ENCODE results near the gene TBX15.

Gene TBX15

GRCh38 chr1:118944546-118944945 lies 43.6 kb downstream of the TBX15 start:
- Histone ChIP-seq H3K27ac (no peak overlapping the region), H3K36me3 (no peaks in the 10 kb centered on the region), H3K4me1 (ENCODE audit: control insufficient read depth in 1 of 2, insufficient read depth in 1 of 2, low read depth in 1 of 2, low read length in 1 of 2) (no peaks in the 10 kb centered on the region), H3K9me3 (no peaks in the 10 kb centered on the region), H3K27me3 (no peaks in the 10 kb centered on the region), H3K4me3 (ENCODE audit: low read depth in 1 of 2, low read length in 1 of 2) (no peak overlapping the region)
- TF ChIP-seq, protein P1, sequence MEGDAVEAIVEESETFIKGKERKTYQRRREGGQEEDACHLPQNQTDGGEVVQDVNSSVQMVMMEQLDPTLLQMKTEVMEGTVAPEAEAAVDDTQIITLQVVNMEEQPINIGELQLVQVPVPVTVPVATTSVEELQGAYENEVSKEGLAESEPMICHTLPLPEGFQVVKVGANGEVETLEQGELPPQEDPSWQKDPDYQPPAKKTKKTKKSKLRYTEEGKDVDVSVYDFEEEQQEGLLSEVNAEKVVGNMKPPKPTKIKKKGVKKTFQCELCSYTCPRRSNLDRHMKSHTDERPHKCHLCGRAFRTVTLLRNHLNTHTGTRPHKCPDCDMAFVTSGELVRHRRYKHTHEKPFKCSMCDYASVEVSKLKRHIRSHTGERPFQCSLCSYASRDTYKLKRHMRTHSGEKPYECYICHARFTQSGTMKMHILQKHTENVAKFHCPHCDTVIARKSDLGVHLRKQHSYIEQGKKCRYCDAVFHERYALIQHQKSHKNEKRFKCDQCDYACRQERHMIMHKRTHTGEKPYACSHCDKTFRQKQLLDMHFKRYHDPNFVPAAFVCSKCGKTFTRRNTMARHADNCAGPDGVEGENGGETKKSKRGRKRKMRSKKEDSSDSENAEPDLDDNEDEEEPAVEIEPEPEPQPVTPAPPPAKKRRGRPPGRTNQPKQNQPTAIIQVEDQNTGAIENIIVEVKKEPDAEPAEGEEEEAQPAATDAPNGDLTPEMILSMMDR (IDR thresholded peaks at IDR 0.05): no peak

- Histone ChIP-seq H3K27me3 (no peaks in the 10 kb centered on the region), H3K4me3 (ENCODE audit: low read depth in 1 of 2, low read length in 1 of 2) (no peak overlapping the region), H3K9me3 (no peaks in the 10 kb centered on the region), H3K36me3 (no peaks in the 10 kb centered on the region), H3K4me1 (ENCODE audit: control insufficient read depth in 1 of 2, insufficient read depth in 1 of 2, low read depth in 1 of 2, low read length in 1 of 2) (no peaks in the 10 kb centered on the region), H3K27ac (no peak overlapping the region)
- TF ChIP-seq, protein P1 (IDR thresholded peaks at IDR 0.05): no peak
These were observed 44.0 kb downstream of the TBX15 start for GRCh38 chr1:118944133-118944532.

GRCh38 chr1:118940957-118941356 lies 47.2 kb downstream of the TBX15 start:
- H3K36me3 ChIP-seq: no peaks in the 10 kb centered on the region
- H3K27me3 ChIP-seq: no peaks in the 10 kb centered on the region
- H3K4me3 ChIP-seq (ENCODE audit: low read depth in 1 of 2, low read length in 1 of 2): no peak overlapping the region
- TF ChIP-seq, protein P1 (IDR thresholded peaks at IDR 0.05): no peak
- H3K9me3 ChIP-seq: no peaks in the 10 kb centered on the region
- no peaks in the 10 kb centered on the region for H3K4me1 ChIP-seq (ENCODE audit: control insufficient read depth in 1 of 2, insufficient read depth in 1 of 2, low read depth in 1 of 2, low read length in 1 of 2)
- no peak overlapping the region for H3K27ac ChIP-seq

DNA sequence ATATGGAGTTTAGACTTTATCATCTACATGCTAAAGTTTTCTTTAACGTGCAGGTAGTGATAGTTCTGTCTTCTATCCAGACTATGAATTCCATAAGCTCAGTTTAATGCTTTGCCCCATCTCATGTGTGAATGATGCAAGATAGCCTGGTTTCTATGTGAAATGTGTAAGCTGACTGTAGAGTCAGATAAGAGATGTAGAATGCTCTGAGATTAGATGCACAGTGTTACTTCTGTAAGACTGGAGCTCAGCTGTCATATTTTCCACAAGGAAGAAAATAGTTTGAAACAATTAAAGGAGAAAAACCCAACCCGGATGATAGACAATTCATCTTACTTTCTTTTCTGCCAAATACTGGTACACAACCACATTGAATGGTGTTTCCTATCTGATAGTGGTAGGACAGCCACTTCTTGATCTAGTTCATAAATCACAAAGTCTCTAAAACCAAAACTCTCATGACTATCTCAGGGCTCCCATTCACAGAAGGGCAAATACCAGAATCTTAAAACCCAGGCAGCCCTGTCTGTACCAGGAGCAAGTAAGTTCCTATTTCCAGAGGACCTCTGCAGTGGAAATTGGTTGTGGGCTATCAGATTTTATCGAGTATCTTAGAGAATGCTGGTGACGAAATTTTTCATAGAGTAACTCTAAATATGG lies 50.6 kb downstream of the TBX15 start:
- no peaks in the 10 kb centered on the region for H3K9me3 ChIP-seq
- no peaks in the 10 kb centered on the region for H3K27me3 ChIP-seq

GRCh38 chr1:118934706-118935105 lies 53.4 kb downstream of the TBX15 start:
- Histone ChIP-seq H3K4me3 (ENCODE audit: low read depth in 1 of 2, low read length in 1 of 2) (no peak overlapping the region), H3K27ac (no peak overlapping the region), H3K36me3 (no peaks in the 10 kb centered on the region), H3K9me3 (no peaks in the 10 kb centered on the region), H3K4me1 (ENCODE audit: control insufficient read depth in 1 of 2, insufficient read depth in 1 of 2, low read depth in 1 of 2, low read length in 1 of 2) (no peaks in the 10 kb centered on the region), H3K27me3 (no peaks in the 10 kb centered on the region)
- TF ChIP-seq, protein P1 (IDR thresholded peaks at IDR 0.05): no peak

More for the DNA sequence above, 50.6 kb downstream of the TBX15 start:
- Histone ChIP-seq H3K4me1 (ENCODE audit: control insufficient read depth in 1 of 2, insufficient read depth in 1 of 2, low read depth in 1 of 2, low read length in 1 of 2) (no peaks in the 10 kb centered on the region), H3K27ac (no peak overlapping the region), H3K4me3 (ENCODE audit: low read depth in 1 of 2, low read length in 1 of 2) (no peak overlapping the region), H3K36me3 (no peaks in the 10 kb centered on the region)
- TF ChIP-seq, protein P1 (IDR thresholded peaks at IDR 0.05): no peak
